GM21515 (cell line): ENCODE results near the gene UBE2E2.

Source experiments
- ATAC-seq: cut with Tn5 transposase; IDR thresholded peaks from one replicate; pipeline ENCODE4 v1.9.1; 2021; ENCODE audit not compliant: unreplicated experiment

The UBE2E2 gene

GRCh38 chr3:23435318-23435717 is 232.2 kb downstream of the UBE2E2 start:
- no peak for ATAC-seq

GRCh38 chr3:23435904-23436303 is 232.8 kb downstream of the UBE2E2 start:
- no peak for ATAC-seq

GRCh38 chr3:23437484-23438145 is 234.5 kb downstream of the UBE2E2 start:
- no peak for ATAC-seq

- ATAC-seq: no peak
Measured at GRCh38 chr3:23438657-23439056, 235.5 kb downstream of the UBE2E2 start.

GRCh38 chr3:23439080-23439479 is 236.0 kb downstream of the UBE2E2 start:
- ATAC-seq: no peak

- no peak for ATAC-seq
Measured at GRCh38 chr3:23440416-23441294, 237.5 kb downstream of the UBE2E2 start.

GRCh38 chr3:23442598-23443383 is 239.7 kb downstream of the UBE2E2 start:
- peak; percentile 70 for ATAC-seq

- ATAC-seq: no peak
Measured at GRCh38 chr3:23444386-23444785, 241.3 kb downstream of the UBE2E2 start.

- no peak for ATAC-seq
Measured at GRCh38 chr3:23446301-23446700, 243.2 kb downstream of the UBE2E2 start.

GRCh38 chr3:23448998-23449537 is 245.9 kb downstream of the UBE2E2 start:
- no peak for ATAC-seq

GRCh38 chr3:23450051-23450450 is 246.9 kb downstream of the UBE2E2 start:
- ATAC-seq: no peak

GRCh38 chr3:23450806-23451205 is 247.7 kb downstream of the UBE2E2 start:
- no peak for ATAC-seq

GRCh38 chr3:23452408-23452807 is 249.3 kb downstream of the UBE2E2 start:
- ATAC-seq: no peak

- no peak for ATAC-seq
Measured at GRCh38 chr3:23455084-23455483, 252.0 kb downstream of the UBE2E2 start.

- no peak for ATAC-seq
Measured at GRCh38 chr3:23455775-23456174, 252.6 kb downstream of the UBE2E2 start.

GRCh38 chr3:23457697-23458096 is 254.6 kb downstream of the UBE2E2 start:
- ATAC-seq: no peak

- ATAC-seq: no peak
Measured at GRCh38 chr3:23459465-23459864, 256.3 kb downstream of the UBE2E2 start.

- no peak for ATAC-seq
Measured at GRCh38 chr3:23459889-23460546, 256.9 kb downstream of the UBE2E2 start.

GRCh38 chr3:23461069-23461468 is 257.9 kb downstream of the UBE2E2 start:
- no peak for ATAC-seq

GRCh38 chr3:23463791-23464190 is 260.7 kb downstream of the UBE2E2 start:
- ATAC-seq: no peak

- no peak for ATAC-seq
Measured at GRCh38 chr3:23465569-23465968, 262.4 kb downstream of the UBE2E2 start.
